ENCODE data around the gene INHBC.

DNA sequence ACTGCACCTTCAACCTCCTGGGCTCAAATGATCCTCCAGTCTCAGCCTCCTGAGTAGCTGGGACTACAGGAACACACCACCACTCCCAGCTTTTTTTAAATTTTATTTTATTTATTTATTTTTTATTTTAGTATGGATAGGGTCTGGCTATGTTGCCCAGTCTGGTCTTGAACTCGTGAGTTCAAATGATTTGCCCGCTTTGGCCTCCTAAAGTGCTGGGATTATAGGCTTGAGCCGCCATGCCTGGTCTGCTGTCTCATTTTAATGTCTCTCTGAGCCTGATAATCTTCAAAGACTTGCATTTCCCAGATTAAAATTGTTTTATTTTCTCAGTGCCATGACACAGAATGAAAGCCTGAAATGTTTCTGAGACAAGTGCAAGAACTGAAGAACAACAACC, 1.2 kb upstream of the INHBC start:
- no peak for TF ChIP-seq CTCF (IDR thresholded peaks at IDR 0.05; ENCODE audit: low read depth, low read length)
- no peak for TF ChIP-seq EZH2phosphoT487 (IDR thresholded peaks at IDR 0.05; ENCODE audit: low read depth)
